Renal cortical epithelial cell (primary cell): Measurements from ENCODE around the gene TOMM40. TPM values are rescaled to one million over a fixed set of nuclear protein-coding genes. Genes with fewer than 3 reads are reported as not detected.
"Not testable (repeated sequence)": the region's sequence is repeated elsewhere in the genome, so short reads cannot be mapped to it uniquely, and the experiment has no call there.

ENCODE experiments used
- DNase-seq: peaks from one replicate; pipeline ENCODE4 v3.0.0-alpha.2; 2011; ENCODE audit warnings: low read depth
- total RNA-seq: library from RNA; depleted of rRNA; stranded (reverse); fragments of >200 nt; gene quantifications from 2 replicates; pipeline ENCODE4 v1.2.3, GENCODE V29; 2014

Gene TOMM40
- total RNA-seq: 65.9 and 71.9 TPM in 2 replicates

DNA sequence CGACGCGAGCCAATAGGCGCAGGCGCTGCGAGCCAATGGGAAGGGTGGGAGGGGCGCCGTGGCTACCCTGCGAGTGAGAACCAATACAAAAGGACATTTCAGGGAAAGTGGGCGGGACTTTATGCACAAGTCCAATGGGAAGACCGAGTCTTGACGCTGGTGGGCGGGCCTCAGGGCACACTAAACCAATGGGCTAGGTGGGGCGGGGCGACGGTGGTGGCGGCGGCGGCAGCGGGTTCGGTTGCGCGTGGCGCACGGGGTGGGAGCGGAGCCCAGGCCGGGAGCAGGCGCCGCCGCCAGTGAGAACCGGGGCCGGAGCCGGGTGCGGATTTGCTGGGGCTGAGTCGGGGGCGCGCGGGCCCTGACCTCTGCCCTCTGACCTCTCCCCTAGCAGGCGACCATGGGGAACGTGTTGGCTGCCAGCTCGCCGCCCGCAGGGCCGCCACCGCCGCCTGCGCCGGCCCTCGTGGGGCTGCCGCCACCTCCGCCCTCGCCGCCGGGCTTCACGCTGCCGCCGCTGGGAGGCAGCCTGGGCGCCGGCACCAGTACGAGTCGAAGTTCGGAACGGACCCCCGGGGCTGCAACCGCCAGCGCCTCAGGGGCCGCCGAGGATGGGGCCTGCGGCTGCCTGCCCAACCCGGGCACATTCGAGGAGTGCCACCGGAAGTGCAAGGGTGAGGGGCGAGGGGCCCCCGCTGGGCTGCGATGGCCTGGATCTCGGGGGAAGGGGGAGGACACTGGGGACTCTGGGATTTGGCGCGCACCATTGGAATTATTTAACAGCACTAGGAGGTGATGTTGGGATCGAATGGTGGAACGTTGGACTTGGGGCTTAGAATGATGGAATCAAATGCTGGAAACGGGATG, at the start of gene TOMM40:
TOMM40 (plus strand) TSS at position 239 of the 867 bp plus-strand sequence; CDS start at position 401, 162 bp downstream.
- peak; percentile 99 for DNase-seq

DNA sequence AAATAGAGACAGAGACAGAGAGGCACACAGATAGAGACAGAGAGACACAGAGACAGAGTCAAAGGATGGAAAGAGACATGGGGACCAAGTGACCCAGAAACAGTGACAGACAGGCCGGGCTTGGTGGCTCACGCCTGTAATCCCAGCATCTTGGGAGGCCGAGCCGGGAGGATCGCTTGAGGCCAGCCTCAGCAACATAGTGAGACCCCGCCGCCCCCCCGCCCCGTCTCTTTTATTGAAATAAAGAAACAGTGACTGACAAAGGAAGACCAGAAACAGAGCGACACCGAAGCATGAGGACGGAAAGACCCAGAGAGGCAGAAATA, 45.8 kb upstream of the TOMM40 start:
- no peak for DNase-seq

GRCh38 chr19:44845612-44846454, 45.2 kb upstream of the TOMM40 start, which contains the start of gene NECTIN2:
Gene NECTIN2 (plus strand): TSS chr19:44846297. CDS start chr19:44846526, 229 bp downstream.
- DNase-seq: peak; percentile 94

GRCh38 chr19:44846455-44847143, 44.5 kb upstream of the TOMM40 start:
- peak; percentile 32 for DNase-seq

- DNase-seq: peak; percentile 44
These were observed 43.7 kb upstream of the TOMM40 start for GRCh38 chr19:44847144-44848035.

DNA sequence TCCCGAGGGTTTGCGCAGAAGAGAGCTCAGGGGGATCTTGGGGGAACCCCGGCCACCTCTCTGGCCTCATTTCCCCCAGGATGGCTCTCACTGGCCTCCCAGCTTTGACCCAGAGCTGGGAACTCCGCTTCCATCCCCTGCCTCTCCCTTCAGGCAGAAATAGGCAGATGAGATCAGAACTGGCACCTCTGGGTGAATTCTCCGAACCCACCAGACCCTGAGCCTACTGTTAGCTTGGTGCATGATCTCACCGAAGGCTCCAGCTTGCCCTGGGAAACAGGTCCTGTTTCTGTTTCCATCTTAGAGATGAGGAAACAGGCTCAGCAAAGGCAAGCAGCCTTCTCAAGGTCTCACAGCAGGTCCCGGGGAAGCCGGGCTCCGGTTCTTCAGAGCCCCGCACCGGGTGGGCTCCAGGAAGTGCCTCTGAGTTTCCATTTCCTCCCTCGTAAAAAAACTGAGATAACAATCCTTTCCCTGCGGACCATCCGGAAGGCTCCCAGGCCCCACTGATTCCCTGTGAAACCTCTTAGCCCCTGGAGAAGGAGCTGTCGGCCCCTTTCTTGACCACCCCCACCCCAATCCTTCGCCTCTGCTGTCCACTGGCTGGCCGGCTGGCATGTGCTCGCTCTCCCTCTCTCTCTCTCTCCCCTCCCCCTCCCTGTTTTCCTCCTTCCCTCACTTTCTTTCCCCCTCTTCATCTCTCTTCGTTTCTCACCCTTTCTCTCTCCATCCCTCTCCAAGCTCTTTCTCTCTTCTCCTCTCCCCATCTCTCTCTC, 42.8 kb upstream of the TOMM40 start:
- peak; percentile 64 for DNase-seq

DNA sequence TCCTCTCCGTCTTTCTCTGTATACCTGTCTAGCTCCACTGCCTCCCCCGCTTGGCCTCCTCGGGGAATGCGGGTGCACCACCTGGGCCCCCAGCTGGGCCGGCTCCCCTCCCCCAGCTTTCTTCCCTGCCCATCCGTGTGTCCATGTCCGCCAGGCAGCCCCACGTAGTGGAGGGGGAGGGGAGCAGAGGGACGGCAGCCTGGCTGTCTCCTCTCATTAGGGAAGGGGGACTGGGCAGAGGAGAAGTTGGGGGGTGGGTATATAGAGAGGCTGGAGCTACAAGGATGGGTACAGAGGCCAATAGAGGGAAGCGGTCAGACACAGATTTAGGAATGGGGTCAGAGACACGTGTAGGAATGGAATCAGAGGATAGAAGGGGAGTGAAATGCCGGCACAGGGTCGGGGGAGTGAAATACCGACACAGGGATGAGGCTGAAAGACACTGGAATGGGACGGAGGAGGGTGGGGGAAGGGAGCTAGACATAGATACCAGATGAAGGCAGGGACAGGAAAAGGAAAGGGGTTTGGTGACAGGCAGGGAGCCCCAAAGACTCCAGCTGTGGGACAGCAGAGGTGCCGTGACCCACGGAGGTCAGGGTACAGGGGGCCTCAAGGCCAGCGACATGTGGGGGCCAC, 42.1 kb upstream of the TOMM40 start:
- DNase-seq: no peak

DNA sequence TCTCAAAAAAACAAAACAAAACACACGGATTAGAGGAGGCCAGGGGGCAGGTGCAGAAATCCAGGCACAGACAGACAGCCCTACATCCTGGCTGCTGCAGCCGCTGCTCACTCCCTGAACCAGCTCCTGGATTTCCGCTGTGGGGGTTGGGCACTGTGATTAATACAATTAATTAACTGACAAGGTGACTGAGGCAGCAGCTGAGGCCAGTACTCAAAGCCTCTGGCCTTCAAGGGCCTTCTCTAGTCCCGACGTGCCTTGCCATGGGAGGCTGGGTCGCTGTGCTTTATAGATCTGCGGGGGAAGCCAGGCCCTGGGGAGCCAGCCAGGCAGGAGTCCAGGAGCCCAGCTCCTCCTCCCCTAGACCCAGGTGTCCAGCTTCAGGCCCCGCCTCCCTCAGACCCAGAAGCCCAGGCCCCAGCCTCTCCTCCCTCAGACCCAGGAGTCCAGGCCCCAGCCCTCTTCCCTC, 40.4 kb upstream of the TOMM40 start:
- no peak for DNase-seq

DNA sequence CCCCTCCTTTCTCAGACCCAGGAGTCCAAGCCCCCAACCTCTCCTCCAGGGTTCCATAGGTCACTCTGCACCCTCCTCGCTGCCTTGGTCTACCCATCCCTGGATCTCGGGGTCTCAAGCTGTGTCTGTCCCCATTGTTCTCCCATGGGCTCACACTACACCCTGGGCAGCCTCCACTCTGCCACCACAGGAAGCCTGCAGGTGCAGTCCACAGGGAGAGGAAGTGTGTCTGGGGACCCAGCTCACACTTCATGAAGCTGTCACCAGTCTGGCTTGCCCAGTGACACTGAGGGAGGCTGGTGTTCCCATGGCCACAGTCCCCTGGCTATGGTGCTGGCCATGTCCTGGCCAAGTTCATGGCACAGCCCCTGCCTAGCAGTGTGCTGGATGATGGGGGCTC, 39.6 kb upstream of the TOMM40 start:
- DNase-seq: no peak

DNA sequence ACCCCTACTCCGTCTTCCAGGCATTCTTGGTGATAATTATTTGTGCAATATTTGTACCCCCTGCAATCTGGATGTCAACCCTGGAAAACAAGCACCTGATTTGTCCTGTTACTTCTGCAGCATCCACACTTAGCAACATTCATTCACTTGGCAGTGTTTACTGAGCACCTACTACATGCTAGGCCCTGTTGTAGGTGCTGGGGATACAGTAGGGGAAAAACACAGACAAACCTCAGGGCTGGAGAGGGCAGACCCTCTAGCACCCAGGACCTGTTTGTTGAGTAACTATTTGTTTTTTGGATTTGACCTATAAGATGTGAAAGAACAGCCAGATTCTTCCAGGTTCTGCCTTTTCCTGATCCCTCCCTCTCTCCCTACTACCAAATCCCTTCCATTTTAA, 35.4 kb upstream of the TOMM40 start:
- no peak for DNase-seq

DNA sequence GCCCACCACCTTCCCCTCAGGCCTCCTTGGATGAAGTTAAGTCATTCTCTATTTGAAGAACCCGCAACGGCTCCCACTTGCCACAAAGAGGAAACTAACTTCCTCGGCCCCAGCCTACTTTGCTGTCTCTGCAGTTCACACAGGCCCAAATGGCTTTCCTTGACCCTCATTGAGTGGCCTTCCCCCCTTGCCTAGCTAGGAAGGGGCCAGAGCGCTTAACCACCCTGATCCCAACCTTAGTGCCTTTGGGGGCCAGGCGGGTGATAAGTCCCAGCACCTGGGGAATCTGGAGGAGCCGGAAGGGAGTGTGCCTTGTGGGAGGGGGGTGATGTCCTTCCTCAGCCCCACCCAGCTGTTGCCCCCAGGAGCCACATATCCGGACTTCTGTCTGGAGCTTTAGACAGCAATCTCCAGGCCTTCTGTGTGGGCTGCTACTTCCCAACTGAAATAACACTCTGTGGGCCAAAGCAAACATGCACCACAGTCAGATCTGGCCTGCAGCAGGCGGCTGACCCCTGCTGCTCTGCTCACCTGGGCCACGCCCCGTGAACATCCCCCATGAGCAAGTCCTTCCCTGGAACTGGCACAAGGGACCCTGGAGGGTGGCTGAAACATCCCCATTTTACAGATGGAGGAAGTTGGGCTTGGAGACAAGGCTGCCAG, 34.5 kb upstream of the TOMM40 start:
- no peak for DNase-seq

DNA sequence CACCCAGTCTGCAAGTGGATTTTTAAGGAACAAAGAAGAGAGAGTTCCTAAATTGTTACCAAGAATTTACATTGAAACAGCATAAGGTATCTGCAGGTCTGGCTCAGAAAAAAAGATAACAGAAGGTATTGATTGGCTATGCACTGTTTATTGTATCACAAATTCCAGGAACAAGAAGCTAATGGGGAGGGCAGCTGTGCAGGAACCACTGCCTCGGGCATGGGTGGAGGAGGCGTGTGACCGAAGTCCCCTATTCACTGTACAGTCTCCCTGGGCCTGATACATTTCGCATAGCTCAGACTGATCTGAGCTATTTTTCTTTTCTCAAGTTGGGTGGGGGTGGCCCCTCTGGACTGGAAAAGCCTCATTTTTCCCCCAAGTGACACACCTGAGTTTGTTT, 33.2 kb upstream of the TOMM40 start:
- DNase-seq: no peak

DNA sequence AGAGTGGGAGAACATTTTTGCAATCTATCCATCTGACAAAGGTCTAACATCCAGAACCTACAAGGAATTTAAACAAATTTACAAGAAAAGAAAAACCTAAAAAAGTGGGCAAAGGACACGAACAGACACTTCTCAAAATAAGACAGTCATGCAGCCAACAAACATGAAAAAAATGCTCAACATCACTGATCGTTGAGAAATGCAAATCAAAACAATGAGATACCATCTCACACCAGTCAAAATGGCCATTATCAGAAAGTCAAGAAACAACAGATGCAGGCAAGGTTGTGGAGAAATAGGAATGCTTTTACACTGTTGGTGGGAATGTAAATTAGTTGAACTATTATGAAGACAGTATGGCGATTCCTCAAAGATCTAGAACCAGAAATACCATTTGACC, 29.5 kb upstream of the TOMM40 start:
- not testable (repeated sequence) for DNase-seq

DNA sequence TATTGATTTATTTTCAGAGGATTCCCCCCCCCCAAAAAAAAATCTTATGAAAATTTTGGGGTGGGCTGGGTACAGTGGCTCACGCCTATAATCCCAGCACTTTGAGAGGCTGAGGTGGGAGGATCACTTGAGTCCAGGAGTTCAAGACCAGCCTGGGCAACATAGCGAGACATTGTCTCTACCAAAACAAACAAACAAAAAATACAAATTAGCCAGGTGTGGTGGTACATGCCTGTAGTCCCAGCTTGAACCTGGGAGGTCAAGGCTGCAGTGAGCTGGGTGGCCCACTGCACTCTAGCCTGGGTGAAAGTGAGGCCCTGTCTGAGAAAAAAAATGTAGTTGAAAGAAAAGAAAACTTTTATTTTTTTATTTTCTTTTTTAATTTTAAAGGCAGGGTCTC, 27.1 kb upstream of the TOMM40 start:
- no peak for DNase-seq

DNA sequence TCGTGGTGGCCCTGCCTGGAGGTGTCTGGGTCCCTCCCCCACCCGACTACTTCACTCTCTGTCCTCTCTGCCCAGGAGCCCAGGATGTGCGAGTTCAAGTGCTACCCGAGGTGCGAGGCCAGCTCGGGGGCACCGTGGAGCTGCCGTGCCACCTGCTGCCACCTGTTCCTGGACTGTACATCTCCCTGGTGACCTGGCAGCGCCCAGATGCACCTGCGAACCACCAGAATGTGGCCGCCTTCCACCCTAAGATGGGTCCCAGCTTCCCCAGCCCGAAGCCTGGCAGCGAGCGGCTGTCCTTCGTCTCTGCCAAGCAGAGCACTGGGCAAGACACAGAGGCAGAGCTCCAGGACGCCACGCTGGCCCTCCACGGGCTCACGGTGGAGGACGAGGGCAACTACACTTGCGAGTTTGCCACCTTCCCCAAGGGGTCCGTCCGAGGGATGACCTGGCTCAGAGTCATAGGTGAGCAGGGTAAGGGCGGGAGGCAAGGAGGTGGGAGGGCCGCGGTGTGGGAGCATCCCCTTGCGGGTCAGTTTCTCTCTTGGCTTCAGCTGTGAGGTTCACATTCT, 25.8 kb upstream of the TOMM40 start:
- no peak for DNase-seq

- DNase-seq: no peak
These were observed 24.4 kb upstream of the TOMM40 start for GRCh38 chr19:44866664-44867063.

DNA sequence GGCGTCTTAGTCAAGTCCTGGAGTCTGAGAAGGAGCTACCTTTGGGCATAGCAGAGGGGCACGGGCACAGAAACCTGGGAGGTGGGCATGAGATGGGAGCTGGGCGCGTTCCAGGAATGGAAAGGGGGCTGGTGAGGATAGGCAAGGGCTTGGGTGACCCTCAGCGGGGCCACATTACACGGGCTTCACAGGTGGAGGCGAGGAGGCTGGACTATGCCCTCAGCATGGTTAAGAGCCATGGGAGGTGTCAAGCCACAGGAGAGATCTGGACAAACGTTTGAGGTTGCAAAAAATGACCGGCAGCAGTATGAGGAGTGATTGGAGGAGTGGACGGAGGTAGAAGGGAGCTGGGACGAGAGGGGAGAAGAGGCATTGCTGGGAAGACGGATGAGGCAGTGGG, 23.5 kb upstream of the TOMM40 start:
- DNase-seq: no peak

GRCh38 chr19:44869733-44870470, 21.2 kb upstream of the TOMM40 start:
- DNase-seq: no peak
